Parathyroid adenoma (tissue), 2 donors: ENCODE data around the gene RELN.

ENCODE experiments used
- H2AFZ ChIP-seq: fragments of 300-600 bp; sonication (generic); one replicate; pipeline ENCODE4 v1.7.0; 2017; ENCODE audit warnings: antibody characterized with exemption, mild to moderate bottlenecking
- H3K27ac ChIP-seq: fragments of 300-600 bp; sonication (generic); one replicate; pipeline ENCODE4 v1.7.0; 2017
- H3K27me3 ChIP-seq: fragments of 300-600 bp; sonication (generic); one replicate; pipeline ENCODE4 v1.7.0; 2017; ENCODE audit warnings: low read length; ENCODE audit not compliant: control insufficient read depth, insufficient read depth
- H3K36me3 ChIP-seq: fragments of 300-600 bp; sonication (generic); one replicate; pipeline ENCODE4 v1.7.0; 2017; ENCODE audit warnings: low read length; ENCODE audit not compliant: control insufficient read depth, insufficient read depth
- H3K4me1 ChIP-seq: fragments of 300-600 bp; sonication (generic); one replicate; pipeline ENCODE4 v1.7.0; 2017; ENCODE audit warnings: control low read depth
- H3K4me2 ChIP-seq: fragments of 300-600 bp; sonication (generic); one replicate; pipeline ENCODE4 v1.7.0; 2017; ENCODE audit warnings: low read length
- H3K4me3 ChIP-seq: fragments of 300-600 bp; sonication (generic); one replicate; pipeline ENCODE4 v1.7.0; 2017; ENCODE audit warnings: low read depth, low read length
- H3K79me2 ChIP-seq: fragments of 300-600 bp; sonication (generic); one replicate; pipeline ENCODE4 v1.7.0; 2017; ENCODE audit warnings: control low read depth
- H3K9ac ChIP-seq: fragments of 300-600 bp; sonication (generic); one replicate; pipeline ENCODE4 v1.7.0; 2017; ENCODE audit warnings: mild to moderate bottlenecking
- H3K9me3 ChIP-seq: fragments of 300-600 bp; sonication (generic); one replicate; pipeline ENCODE4 v1.7.0; 2017; ENCODE audit warnings: low read length; ENCODE audit not compliant: control insufficient read depth
- TF ChIP-seq, protein P1 (sequence below): fragments of 300-600 bp; sonication (generic); IDR thresholded peaks from one replicate; pipeline ENCODE4 v1.7.0; 2017; ENCODE audit warnings: antibody characterized with exemption, mild to moderate bottlenecking
- donor health status: primary hyperparathyroidism.

The RELN gene

DNA sequence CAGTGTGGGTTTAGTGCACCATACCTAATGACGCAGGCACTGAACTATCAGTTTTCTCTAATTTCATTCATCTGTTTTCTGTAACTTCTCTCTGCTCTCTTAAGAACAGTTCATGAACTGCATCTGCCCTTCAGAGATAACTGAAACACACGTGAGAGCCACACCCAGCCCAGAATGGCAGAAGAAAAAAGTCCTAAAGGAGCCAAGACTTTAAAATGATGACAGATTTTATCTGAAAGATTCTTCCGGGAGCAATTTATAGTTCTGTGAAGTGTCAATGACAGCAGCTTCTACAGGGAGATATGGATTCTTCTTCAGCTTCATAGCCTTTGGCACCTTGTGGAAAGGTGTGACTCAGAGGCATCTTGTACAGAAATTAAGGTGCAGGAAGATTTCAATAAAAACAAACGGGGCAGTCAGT, 332.0 kb downstream of the RELN start:
- Histone ChIP-seq H3K4me1 (no peaks in the 10 kb centered on the region), H3K4me3 (no peak overlapping the region), H3K36me3 (no peaks in the 10 kb centered on the region), H3K9ac (no peak overlapping the region), H3K9me3 (no peaks in the 10 kb centered on the region), H3K27me3 (no peaks in the 10 kb centered on the region), H3K4me2 (no peak overlapping the region), H3K79me2 (no peaks in the 10 kb centered on the region), H2AFZ (no peak overlapping the region), H3K27ac (no peak overlapping the region)
- TF ChIP-seq, protein P1, sequence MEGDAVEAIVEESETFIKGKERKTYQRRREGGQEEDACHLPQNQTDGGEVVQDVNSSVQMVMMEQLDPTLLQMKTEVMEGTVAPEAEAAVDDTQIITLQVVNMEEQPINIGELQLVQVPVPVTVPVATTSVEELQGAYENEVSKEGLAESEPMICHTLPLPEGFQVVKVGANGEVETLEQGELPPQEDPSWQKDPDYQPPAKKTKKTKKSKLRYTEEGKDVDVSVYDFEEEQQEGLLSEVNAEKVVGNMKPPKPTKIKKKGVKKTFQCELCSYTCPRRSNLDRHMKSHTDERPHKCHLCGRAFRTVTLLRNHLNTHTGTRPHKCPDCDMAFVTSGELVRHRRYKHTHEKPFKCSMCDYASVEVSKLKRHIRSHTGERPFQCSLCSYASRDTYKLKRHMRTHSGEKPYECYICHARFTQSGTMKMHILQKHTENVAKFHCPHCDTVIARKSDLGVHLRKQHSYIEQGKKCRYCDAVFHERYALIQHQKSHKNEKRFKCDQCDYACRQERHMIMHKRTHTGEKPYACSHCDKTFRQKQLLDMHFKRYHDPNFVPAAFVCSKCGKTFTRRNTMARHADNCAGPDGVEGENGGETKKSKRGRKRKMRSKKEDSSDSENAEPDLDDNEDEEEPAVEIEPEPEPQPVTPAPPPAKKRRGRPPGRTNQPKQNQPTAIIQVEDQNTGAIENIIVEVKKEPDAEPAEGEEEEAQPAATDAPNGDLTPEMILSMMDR = no peak

DNA sequence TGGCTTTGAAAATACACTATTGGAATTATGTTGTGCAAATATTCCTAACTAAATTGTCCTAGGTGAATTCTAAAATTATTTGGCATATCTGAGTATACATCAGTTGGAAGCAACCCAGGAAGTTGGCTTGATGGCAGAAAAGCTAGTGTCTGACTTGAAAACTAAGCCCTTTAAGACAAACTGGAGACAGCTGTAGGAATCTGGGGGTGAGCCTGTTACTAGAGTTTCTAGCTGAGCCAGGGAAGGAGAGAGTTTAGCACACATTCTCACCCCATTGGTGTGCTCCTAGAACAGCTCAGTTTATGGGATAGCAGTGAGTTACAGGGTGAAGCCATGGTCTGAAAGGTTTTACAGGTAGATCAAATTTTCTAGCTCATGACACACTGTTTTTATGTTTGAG, 333.2 kb downstream of the RELN start:
- no peaks in the 10 kb centered on the region for H3K4me1 ChIP-seq
- no peak overlapping the region for H3K9ac ChIP-seq
- no peak overlapping the region for H3K27ac ChIP-seq
- H3K27me3 ChIP-seq = no peaks in the 10 kb centered on the region
- TF ChIP-seq, protein P1 = no peak
- H3K4me3 ChIP-seq = no peak overlapping the region
- no peaks in the 10 kb centered on the region for H3K79me2 ChIP-seq
- H3K36me3 ChIP-seq = no peaks in the 10 kb centered on the region
- H2AFZ ChIP-seq = no peak overlapping the region
- no peak overlapping the region for H3K4me2 ChIP-seq
- no peaks in the 10 kb centered on the region for H3K9me3 ChIP-seq

DNA sequence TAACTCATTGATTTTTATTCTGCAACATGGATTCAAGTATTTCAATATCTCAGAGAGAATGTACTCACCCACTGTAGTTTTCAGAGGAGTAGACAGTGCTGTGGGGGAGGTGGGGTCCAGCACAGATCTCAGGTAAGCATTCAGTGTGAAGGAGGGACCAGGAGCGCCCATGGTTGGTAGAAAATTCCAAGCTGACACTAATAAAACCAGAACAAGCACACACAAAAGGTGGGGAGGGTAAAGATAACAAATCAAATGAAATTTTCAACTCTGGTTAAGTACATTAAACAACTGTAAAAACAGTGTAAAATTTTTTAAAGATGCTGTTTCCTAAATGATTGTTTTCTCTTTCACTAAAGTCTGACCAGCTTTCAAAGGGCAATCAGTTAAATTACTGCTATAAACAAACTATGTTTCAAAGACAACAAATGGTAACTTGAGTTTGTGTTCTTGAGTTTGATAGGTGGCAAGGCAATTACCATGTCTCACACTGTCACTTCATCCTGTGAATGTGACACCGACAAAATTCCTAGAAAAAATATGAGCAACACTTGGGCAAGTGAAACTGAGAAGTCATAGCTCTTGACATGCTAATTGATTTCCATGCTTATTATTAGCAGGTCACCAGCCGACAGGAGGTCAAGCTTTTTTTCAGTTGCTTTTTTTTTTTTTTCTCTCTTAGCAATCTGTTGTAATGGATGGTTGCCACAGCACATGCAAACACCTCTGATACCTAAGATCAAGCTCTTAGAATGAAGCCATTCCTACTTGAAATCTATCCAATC, 337.7 kb downstream of the RELN start:
- Histone ChIP-seq H3K9me3 (no peaks in the 10 kb centered on the region), H3K4me1 (no peaks in the 10 kb centered on the region), H3K4me3 (no peak overlapping the region), H3K9ac (no peak overlapping the region), H3K4me2 (no peak overlapping the region), H3K36me3 (no peaks in the 10 kb centered on the region), H3K27me3 (no peaks in the 10 kb centered on the region), H3K27ac (no peak overlapping the region), H3K79me2 (no peaks in the 10 kb centered on the region), H2AFZ (no peak overlapping the region)
- TF ChIP-seq, protein P1 = no peak

DNA sequence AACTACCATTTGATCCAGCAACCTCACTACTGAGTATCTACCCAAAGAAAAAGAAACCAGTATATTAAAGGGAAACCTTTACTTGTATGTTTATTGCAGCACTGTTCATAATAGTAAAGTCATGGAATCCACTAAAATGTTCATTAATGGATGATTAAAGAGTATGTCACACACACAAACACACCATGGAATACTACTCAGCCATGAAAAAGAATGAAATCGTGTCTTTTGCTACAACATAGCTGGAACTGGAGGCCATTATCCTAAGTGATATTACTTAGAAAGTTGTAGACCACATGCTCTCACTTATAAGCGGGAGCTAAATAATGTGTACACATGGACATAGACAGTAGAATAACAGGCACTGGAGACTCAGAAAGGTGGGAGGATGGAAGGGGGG, 340.4 kb downstream of the RELN start:
- H3K4me3 ChIP-seq = no peak overlapping the region
- H3K79me2 ChIP-seq = no peaks in the 10 kb centered on the region
- no peak overlapping the region for H3K27ac ChIP-seq
- no peaks in the 10 kb centered on the region for H3K27me3 ChIP-seq
- TF ChIP-seq, protein P1 = no peak
- H3K4me1 ChIP-seq = no peaks in the 10 kb centered on the region
- H3K4me2 ChIP-seq = no peak overlapping the region
- no peaks in the 10 kb centered on the region for H3K36me3 ChIP-seq
- no peak overlapping the region for H2AFZ ChIP-seq
- H3K9ac ChIP-seq = no peak overlapping the region
- H3K9me3 ChIP-seq = no peaks in the 10 kb centered on the region

DNA sequence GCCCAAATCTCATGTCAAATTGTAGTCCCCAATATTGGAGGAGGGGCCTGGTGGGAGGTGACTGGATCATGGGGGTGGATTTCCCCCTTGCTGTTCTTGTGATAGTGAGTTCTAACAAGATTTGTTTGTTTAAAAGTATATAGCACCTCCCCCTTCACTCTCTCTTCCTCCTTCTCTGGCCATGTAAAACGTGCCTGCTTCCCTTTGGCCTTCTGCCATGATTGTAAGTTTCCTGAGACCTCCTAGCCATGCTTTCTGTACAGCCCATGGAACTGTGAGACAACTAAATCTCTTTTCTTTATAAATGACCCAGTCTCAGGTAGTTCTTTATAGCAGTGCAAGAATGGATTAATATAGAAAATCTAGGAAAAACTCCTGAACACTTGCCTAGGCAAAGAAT, 341.3 kb downstream of the RELN start:
- Histone ChIP-seq H3K27me3 (no peaks in the 10 kb centered on the region), H3K9ac (no peak overlapping the region), H3K27ac (no peak overlapping the region), H3K4me1 (no peaks in the 10 kb centered on the region), H3K4me3 (no peak overlapping the region), H3K36me3 (no peaks in the 10 kb centered on the region), H2AFZ (no peak overlapping the region), H3K79me2 (no peaks in the 10 kb centered on the region), H3K4me2 (no peak overlapping the region), H3K9me3 (no peaks in the 10 kb centered on the region)
- TF ChIP-seq, protein P1 = no peak
